ENCODE data around the gene ACO2. TPM values are rescaled to one million over a fixed set of nuclear protein-coding genes. Genes with fewer than 3 reads are reported as not detected.

Gene ACO2
- total RNA-seq, 2 experiments from 2014 or later: 61.5 to 107 TPM

DNA sequence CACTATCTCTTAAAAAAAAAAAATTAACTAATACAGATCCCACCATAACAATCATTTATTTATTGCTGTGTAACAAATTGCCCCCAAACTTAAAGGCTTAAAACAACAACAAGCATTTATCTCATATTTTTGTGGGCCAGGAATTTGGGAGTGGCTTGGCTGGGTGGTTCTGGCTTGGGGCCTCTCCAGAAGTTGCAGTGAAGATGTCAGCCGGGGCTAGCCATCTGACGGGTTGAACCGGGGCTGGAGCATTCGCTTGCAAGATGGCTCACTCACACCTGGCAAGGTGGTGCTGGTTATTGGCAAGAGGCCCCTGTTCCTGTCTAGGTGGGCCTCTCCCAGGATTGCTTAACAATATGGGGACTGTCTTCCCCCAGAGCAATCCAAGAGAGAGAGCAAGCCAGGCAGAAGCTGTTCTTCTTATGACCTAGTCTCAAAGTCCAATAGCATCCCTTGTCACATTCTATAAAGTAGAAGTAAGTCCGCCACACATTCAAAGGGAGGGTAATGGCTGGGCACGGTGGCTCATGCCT lies 29.5 kb downstream of the ACO2 start:
- ChIA-PET CTCF (ENCODE audit: unreplicated experiment) (no interaction called here), POLR2A (interaction anchor here (0.5 kb wide), 1 partner anchor 91 kb away, joined by 8 read pairs; the partner anchor contains the start of gene PMM1)
- no TSS peak for BruUV-seq (replicated peaks)
- intact Hi-C loops (cut with micrococcal nuclease; ENCODE audit: unreplicated experiment): no loop called here
- H3K4me3 ChIP-seq (ENCODE audit: low read depth, low read length, poor library complexity, severe bottlenecking): no peak overlapping the region
- H3K4me1 ChIP-seq (ENCODE audit: insufficient read depth, low read length, poor library complexity, severe bottlenecking): no peaks in the 10 kb centered on the region
- no peak for DNase-seq (ENCODE audit: low spot score)
- no peaks in the 10 kb centered on the region for H3K9me2 ChIP-seq (ENCODE audit: insufficient read depth, low read length)
- H3K27ac ChIP-seq (ENCODE audit: low read depth, low read length, poor library complexity, severe bottlenecking): no peak overlapping the region
- H4K20me1 ChIP-seq (ENCODE audit: insufficient read depth, low read length): no peaks in the 10 kb centered on the region
- H3K9me3 ChIP-seq (ENCODE audit: low read length): no peaks in the 10 kb centered on the region
- no peak for TF ChIP-seq EZH2phosphoT487 (IDR thresholded peaks at IDR 0.05; ENCODE audit: borderline replicate concordance, low read depth, low read length)
- TF ChIP-seq, protein P1, sequence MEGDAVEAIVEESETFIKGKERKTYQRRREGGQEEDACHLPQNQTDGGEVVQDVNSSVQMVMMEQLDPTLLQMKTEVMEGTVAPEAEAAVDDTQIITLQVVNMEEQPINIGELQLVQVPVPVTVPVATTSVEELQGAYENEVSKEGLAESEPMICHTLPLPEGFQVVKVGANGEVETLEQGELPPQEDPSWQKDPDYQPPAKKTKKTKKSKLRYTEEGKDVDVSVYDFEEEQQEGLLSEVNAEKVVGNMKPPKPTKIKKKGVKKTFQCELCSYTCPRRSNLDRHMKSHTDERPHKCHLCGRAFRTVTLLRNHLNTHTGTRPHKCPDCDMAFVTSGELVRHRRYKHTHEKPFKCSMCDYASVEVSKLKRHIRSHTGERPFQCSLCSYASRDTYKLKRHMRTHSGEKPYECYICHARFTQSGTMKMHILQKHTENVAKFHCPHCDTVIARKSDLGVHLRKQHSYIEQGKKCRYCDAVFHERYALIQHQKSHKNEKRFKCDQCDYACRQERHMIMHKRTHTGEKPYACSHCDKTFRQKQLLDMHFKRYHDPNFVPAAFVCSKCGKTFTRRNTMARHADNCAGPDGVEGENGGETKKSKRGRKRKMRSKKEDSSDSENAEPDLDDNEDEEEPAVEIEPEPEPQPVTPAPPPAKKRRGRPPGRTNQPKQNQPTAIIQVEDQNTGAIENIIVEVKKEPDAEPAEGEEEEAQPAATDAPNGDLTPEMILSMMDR (conservative IDR thresholded peaks at IDR 0.05; ENCODE audit: low read length): no peak
- no peak overlapping the region for H3K4me2 ChIP-seq (ENCODE audit: low read length)
- H2AFZ ChIP-seq (ENCODE audit: low read length): no peak overlapping the region
- peaks cover 78% of the 10 kb centered on the region for H3K36me3 ChIP-seq (ENCODE audit: insufficient read depth, low read length)
- H3K79me2 ChIP-seq (ENCODE audit: insufficient read depth, low read depth, low read length): peaks cover 37% of the 10 kb centered on the region; the same call in 1 of the 2 replicates

DNA sequence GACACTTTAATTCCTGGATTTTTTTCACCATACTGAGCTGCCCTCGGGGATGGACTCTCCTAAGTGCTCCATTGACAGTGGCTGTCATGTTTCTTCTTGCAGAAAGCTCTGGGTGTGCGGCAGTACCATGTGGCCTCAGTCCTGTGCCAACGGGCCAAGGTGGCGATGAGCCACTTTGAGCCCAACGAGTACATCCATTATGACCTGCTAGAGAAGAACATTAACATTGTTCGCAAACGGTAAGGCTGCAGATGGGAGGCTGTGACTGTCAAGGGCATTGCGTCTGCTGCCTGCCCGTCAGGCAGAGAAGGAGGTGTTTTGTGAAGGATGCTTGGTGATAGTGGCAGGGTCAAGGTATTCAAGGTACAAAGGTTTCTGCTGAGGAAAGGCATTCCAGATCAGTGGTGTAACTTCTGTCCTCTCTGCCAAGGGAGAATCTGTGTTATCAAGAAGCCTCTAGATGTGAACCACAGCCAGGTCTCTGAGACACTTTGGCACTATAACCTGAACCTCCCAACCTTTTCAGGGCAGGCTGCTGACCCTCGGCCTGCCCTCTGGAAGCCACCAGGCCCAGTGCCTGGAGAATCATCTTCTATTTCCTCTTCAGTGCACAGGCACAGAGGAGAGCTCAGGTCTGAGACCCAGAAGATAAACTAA lies 30.8 kb downstream of the ACO2 start:
- Histone ChIP-seq H3K36me3 (ENCODE audit: insufficient read depth, low read length) (peaks cover 79% of the 10 kb centered on the region), H3K79me2 (ENCODE audit: insufficient read depth, low read depth, low read length) (peaks cover 25% of the 10 kb centered on the region; the same call in 1 of the 2 replicates), H2AFZ (ENCODE audit: low read length) (no peak overlapping the region), H3K4me3 (ENCODE audit: low read depth, low read length, poor library complexity, severe bottlenecking) (no peak overlapping the region), H3K9me2 (ENCODE audit: insufficient read depth, low read length) (no peaks in the 10 kb centered on the region), H4K20me1 (ENCODE audit: insufficient read depth, low read length) (no peaks in the 10 kb centered on the region), H3K27ac (ENCODE audit: low read depth, low read length, poor library complexity, severe bottlenecking) (no peak overlapping the region), H3K4me1 (ENCODE audit: insufficient read depth, low read length, poor library complexity, severe bottlenecking) (no peaks in the 10 kb centered on the region), H3K4me2 (ENCODE audit: low read length) (no peak overlapping the region), H3K9me3 (ENCODE audit: low read length) (no peaks in the 10 kb centered on the region)
- POLR2A ChIA-PET: no interaction called here
- no TSS peak for BruUV-seq (replicated peaks)
- DNase-seq (ENCODE audit: low spot score): no peak
- CTCF ChIA-PET (ENCODE audit: unreplicated experiment): no interaction called here
- TF ChIP-seq, protein P1 (conservative IDR thresholded peaks at IDR 0.05; ENCODE audit: low read length): no peak
- no peak for TF ChIP-seq EZH2phosphoT487 (IDR thresholded peaks at IDR 0.05; ENCODE audit: borderline replicate concordance, low read depth, low read length)
- intact Hi-C loops (cut with micrococcal nuclease; ENCODE audit: unreplicated experiment): no loop called here

DNA sequence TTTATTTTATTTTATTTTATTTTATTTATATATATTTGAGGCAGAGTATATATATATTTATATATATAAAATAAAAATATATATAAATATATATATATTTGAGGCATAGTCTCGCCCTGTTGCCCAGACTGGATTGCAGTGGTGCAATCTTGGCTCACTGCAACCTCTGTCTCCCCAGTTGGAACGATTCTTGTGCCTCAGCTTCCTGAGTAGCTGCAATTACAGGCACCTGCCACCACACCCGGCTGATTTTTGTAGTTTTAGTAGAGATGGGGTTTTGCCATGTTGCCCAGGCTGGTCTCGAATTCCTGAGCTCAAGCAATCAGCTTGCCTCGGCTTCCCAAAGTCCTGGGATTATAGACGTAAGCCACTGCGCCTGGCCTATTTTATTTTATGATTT lies 31.4 kb downstream of the ACO2 start:
- Histone ChIP-seq H3K4me2 (ENCODE audit: low read length) (no peak overlapping the region), H3K27ac (ENCODE audit: low read depth, low read length, poor library complexity, severe bottlenecking) (no peak overlapping the region), H3K4me3 (ENCODE audit: low read depth, low read length, poor library complexity, severe bottlenecking) (no peak overlapping the region), H3K79me2 (ENCODE audit: insufficient read depth, low read depth, low read length) (peaks cover 20% of the 10 kb centered on the region; the same call in 1 of the 2 replicates), H3K9me2 (ENCODE audit: insufficient read depth, low read length) (no peaks in the 10 kb centered on the region), H3K36me3 (ENCODE audit: insufficient read depth, low read length) (peaks cover 77% of the 10 kb centered on the region), H3K4me1 (ENCODE audit: insufficient read depth, low read length, poor library complexity, severe bottlenecking) (no peaks in the 10 kb centered on the region), H4K20me1 (ENCODE audit: insufficient read depth, low read length) (no peaks in the 10 kb centered on the region), H3K9me3 (ENCODE audit: low read length) (no peaks in the 10 kb centered on the region), H2AFZ (ENCODE audit: low read length) (no peak overlapping the region)
- no TSS peak for BruUV-seq (replicated peaks)
- ChIA-PET CTCF (ENCODE audit: unreplicated experiment) (interaction anchor here (1.0 kb wide), 1 partner anchor 28 kb away, joined by 4 read pairs; no protein-coding TSS in a partner anchor), POLR2A (no interaction called here)
- DNase-seq (ENCODE audit: low spot score): no peak
- TF ChIP-seq, protein P1 (conservative IDR thresholded peaks at IDR 0.05; ENCODE audit: low read length): no peak
- no peak for TF ChIP-seq EZH2phosphoT487 (IDR thresholded peaks at IDR 0.05; ENCODE audit: borderline replicate concordance, low read depth, low read length)
- intact Hi-C loops (cut with micrococcal nuclease; ENCODE audit: unreplicated experiment): no loop called here

Data from OCI-LY7 (cell line).